Stimulated activated CD4-positive, alpha-beta T cell treated with anti-CD3 and anti-CD28 coated beads, Interleukin-15, amount 100 ng/mL, for 1 hour (primary cell): ENCODE results near the gene PHC1.

Source experiments
- DNase-seq, 2 donors: peaks; one replicate each; pipeline ENCODE4 v3.0.0-alpha.2; 2020; ENCODE audit warnings: low read depth in 1 of 2, low spot score in 1 of 2

PHC1 gene

GRCh38 chr12:8949342-8950220, 35.3 kb downstream of the PHC1 start, which contains the start of gene M6PR:
Gene M6PR (minus strand): TSS chr12:8949645. CDS start chr12:8946404, 3,241 bp downstream.
- peak; percentile 73 to 74 for DNase-seq

- DNase-seq = no peak
Observed at GRCh38 chr12:8950221-8950527, 35.9 kb downstream of the PHC1 start.

DNA sequence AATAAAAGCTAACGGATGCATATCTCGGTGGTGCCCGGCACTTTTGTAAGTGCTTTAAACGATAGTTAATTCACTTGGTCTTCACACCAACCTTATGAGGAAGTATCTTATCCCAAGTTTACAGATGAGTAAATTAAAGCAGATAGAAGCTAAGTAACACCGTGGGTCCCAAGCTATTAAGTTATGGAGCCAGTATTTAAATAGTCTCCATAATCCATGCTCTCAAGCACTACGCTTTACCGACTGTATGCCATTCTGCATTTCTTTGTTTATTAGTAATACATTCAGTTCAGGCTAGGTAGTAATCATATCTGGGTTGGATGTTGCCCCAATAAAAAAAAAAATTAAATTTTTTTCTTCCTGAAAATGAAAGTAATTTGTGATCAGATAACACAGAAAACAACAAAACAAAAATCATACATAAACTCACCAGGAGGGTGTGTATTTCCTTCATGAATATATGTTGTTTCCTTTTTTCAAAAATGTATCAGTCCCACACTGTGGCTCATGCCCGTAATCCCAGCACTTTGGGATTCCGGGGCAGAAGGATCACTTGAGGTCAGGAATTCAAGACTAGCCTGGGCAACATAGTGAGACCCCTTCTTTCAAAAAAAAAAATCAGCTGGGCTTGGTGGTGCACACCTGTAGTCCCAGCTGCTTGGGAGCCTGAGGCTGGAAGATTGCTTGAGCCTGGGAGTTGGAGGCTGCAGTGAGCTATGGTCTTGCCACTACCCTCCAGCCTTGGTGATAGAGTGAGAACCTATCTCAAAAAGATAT, 36.6 kb downstream of the PHC1 start:
- DNase-seq = no peak

GRCh38 chr12:8951744-8952143, 37.4 kb downstream of the PHC1 start:
- no peak for DNase-seq

- peak in 1 of 2 donors; percentile 30 for DNase-seq
Observed at GRCh38 chr12:8953773-8954402, 39.6 kb downstream of the PHC1 start.

DNA sequence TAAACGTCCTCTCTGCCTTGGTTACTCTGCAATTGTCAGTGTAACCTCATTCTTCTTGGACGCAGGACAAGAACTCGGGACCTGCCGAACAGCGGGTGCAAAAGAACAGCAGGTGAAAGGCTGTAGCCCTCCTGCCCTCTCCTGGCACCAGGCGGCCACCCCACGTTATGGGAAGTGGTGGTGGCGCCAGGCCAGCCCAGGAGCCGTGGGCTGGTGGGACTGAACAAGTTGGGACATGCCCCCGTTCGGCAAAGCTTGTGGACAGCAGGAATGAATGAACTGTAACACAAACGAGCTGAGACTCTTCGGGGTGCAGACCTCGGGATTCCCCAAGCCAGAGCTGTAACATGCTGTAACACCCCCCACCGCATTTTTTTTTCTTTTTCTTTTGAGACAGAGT, 41.8 kb downstream of the PHC1 start:
- DNase-seq = no peak

DNA sequence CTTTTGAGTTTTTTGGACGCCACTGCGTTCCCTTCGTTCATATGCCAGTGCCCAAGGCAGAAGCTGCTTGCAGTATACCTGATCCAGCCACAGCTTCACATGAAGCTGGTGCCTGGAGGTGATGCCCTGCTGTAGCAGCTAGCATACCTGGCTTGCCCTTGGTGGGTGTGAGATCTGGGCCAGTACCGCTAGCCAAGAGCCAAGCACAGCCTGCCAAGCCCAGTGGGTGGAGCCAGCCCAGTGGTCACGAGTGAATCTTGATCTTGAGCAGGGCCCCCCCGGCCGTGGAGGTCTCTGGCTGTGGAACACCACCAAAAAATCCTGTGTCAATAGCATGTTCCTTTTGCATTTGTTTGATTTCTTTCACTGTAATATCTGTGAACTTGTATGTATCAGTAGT, 42.5 kb downstream of the PHC1 start:
- DNase-seq = no peak

GRCh38 chr12:8957561-8957960, 43.3 kb downstream of the PHC1 start:
- DNase-seq = no peak

DNA sequence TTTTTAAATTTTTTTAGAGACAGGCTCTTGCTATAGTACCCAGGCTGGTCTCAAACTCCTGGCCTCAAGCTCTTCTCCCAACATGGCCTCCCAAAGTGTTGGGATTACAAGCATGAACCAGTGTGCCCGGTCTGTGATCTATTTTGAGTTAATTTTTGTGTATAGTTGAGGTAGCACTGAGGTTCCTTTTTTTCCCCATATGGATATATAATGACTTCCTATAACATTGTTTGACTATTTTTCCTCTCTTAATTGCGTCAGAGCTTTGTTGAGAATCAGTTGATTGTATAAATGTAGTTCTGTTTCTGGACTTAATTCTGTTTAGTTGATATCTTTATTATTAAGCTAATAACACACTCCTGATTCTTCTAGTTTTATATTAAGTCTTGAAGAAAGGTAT, 43.8 kb downstream of the PHC1 start:
- no peak for DNase-seq

GRCh38 chr12:8960176-8960575, 45.9 kb downstream of the PHC1 start:
- DNase-seq = no peak

- DNase-seq = no peak
Observed at GRCh38 chr12:8968761-8969160, 54.5 kb downstream of the PHC1 start.

DNA sequence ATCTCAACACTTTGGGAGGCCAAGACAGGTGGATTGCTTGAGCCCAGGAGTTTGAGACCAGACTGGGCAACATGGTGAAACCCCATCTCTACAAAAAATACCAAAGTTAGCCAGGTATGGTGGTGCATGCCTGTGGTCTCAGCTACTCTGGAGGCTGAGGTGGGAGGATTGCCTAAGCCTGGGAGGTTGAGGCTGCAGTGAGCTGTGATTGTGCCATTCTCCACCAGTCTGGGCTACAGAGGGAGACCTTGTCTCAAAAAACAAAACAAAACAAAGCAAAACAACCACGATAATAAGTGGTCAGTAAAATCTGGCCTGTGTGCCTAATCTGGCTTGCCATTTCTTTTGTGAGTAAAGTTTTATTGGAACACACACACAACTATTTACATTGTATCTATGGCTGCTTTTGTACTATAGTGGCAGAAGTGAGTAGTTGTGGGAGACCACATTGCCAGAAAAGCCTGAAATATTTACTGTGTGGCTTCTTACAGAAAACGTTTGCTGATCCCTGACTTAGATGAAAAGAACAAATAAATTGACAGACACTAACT, 55.6 kb downstream of the PHC1 start:
- no peak for DNase-seq

DNA sequence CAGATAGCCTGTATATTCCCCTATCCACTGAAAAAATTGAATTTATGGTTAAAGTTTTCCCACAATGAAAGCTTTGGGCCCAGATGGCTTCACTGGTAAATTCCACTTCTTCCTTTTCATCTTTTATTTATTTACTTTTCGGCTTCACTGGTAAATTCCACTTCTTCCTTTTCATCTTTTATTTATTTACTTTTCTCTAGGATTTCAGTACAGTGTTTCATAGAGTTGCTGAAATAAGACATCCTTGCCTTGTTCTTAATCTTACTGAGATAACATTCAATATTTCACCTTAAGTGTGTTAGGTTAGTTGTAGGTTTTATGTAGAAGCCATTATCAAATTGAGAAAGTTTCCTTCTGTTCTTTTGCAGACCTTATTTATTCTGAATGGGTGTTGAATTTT, 56.1 kb downstream of the PHC1 start:
- DNase-seq = no peak

- DNase-seq = no peak
Observed at GRCh38 chr12:8980137-8980536, 65.8 kb downstream of the PHC1 start.

GRCh38 chr12:8985213-8985754, 71.0 kb downstream of the PHC1 start:
- DNase-seq = no peak

- no peak for DNase-seq
Observed at GRCh38 chr12:8987163-8987562, 72.9 kb downstream of the PHC1 start.

DNA sequence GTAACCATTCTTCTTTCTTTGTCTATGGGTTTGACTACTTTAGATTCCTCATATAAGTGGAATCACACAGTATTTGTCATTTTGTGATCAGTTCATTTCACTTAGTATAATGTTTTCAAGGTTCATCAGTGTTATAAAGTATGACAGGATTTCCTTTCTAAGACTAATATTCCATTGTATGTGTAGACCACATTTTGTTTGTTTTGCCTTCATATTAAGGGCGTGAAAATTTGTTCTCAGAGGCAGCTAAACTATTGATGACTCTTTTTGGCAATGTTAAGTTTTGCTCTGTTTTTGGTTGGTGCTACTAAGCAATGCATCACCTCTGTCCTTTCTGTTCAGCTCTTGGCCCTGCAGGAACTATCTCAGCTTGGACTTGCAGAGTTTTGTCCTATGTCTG, 73.4 kb downstream of the PHC1 start:
- DNase-seq = no peak

GRCh38 chr12:8989413-8989812, 75.1 kb downstream of the PHC1 start, which contains the start of gene KLRG1:
Gene KLRG1 (plus strand): TSS chr12:8989546. CDS start chr12:8989636, 90 bp downstream.
- DNase-seq = no peak
